Heart left ventricle (tissue), 13 donors: Measurements from ENCODE around the gene TRIM38.

Experiments
- POLR2A ChIP-seq, 2 donors: fragments of 450-650 bp; IDR thresholded peaks; one replicate each; pipeline ENCODE4 v1.6.1; 2017; ENCODE audit warnings: antibody characterized with exemption in 2 of 2, mild to moderate bottlenecking in 2 of 2, moderate library complexity in 2 of 2
- TF ChIP-seq, protein P1 (sequence below), 12 donors: fragments of 200-600 bp; sonication (generic) in 4 of 12; IDR thresholded peaks; one replicate each; pipeline versions ENCODE4 v1.5.0 to v1.8.0; 2018 to 2022; ENCODE audit warnings: antibody characterized with exemption in 12 of 12, mild to moderate bottlenecking in 5 of 12
- donor health status: ischemic (EF 13 %, LVEDD 7.1; RV severe dilation, severe dysfunction).
- donor health status: DM: no; HTN: yes; CAD: no.
- donor health status: DM: no; HTN: no; CAD: no.
- donor health status: ischemic (EF 25% LVEDD 6.9; RV normal size, moderate dysfunction).
- donor health status: ischemic (EF 25% LVEDD 5.7; RV mildly dilated, moderate dysfunction).
- donor health status: ischemic (EF 35%, LVEDD 5.7; RV mildly dilated, moderate dysfunction).
- donor health status: nonischemic (EF 11% LVEDD 7.7; RV severe dilation, severe dysfunction).
- donor health status: DM: yes; HTN: yes; CAD: no.
- donor health status: PGD.
- donor health status: ischemic (EF 29% LVEDD 5.4; RV normal size, mild dysfunction).
- donor health status: nonischemic (EF 23%, LVEDD 6.1; RV moderate dilation, normal function).

DNA sequence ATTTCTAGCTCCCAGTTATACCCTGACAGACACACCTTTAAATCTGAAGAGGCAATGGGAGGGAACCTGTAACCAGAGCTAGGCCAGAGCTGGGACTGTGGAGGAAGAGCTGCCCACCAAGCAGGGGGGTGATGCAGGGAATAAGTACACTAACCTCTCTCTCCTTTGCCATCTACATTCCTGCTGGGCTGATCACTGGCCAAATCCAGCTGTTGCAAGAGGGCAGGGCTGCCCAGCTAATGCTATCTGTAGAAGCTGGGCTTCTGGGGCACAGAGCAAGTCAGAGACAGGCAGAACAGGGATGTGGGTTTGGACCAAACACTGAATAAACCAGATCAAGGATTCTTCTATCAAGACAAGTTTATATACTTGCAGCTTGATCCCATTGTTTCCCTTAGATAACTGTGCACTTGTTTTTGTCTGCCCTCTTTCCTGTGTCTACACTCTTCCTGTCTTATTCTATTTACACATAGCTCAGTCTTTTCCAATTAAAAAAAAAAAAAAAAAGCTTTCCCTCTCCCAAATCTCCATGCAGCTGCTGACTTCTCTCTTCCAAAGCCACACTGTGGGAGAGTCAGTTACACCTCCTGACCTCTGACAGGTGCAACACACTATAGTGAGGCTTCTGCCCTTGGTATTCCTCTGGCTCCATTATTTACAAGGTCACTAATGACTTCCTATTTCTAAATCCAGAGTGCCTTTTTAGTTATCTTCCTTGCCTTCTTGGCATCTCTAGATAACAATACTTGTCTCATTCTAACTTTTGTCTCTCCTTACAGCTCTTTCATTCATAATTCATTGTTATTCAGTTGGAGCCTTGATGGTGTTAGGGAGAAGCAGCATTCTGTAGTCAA lies 43.7 kb downstream of the TRIM38 start:
- TF ChIP-seq, protein P1, sequence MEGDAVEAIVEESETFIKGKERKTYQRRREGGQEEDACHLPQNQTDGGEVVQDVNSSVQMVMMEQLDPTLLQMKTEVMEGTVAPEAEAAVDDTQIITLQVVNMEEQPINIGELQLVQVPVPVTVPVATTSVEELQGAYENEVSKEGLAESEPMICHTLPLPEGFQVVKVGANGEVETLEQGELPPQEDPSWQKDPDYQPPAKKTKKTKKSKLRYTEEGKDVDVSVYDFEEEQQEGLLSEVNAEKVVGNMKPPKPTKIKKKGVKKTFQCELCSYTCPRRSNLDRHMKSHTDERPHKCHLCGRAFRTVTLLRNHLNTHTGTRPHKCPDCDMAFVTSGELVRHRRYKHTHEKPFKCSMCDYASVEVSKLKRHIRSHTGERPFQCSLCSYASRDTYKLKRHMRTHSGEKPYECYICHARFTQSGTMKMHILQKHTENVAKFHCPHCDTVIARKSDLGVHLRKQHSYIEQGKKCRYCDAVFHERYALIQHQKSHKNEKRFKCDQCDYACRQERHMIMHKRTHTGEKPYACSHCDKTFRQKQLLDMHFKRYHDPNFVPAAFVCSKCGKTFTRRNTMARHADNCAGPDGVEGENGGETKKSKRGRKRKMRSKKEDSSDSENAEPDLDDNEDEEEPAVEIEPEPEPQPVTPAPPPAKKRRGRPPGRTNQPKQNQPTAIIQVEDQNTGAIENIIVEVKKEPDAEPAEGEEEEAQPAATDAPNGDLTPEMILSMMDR (IDR thresholded peaks at IDR 0.05): no peak
- TF ChIP-seq POLR2A (IDR thresholded peaks at IDR 0.05): no peak
